Measurements from ENCODE around the gene RAB44. TPM values are rescaled to one million over a fixed set of nuclear protein-coding genes. Genes with fewer than 3 reads are reported as not detected.
A peak's percentile ranks its signal among the peaks of the same experiment; 100 is the strongest.

Gene RAB44
- total and polyA plus RNA-seq, 12 donors: 0.03 to 0.16 TPM; not detected in 10

GRCh38 chr6:36685166-36685924, 12.3 kb upstream of the RAB44 start:
- Histone ChIP-seq H3K36me3 (replicated peaks in 1 of 2) (peaks cover 0 to 37% of the 10 kb centered on the region in 2 donors), H3K4me1 (replicated peaks in 1 of 2) (peaks cover 13 to 25% of the 10 kb centered on the region in 2 donors), H3K4me3 (no peak overlapping the region), H3K27me3 (no peaks in the 10 kb centered on the region), H3K27ac (no peak overlapping the region), H3K9me3 (replicated peaks in 1 of 3) (no peaks in the 10 kb centered on the region)
- WGBS, 4 donors: 79 to 90% (median 83%) methylated on average over 19 to 20 of the region's 20 CpGs
- no peak for TF ChIP-seq CTCF (IDR thresholded peaks at IDR 0.05)
- TF ChIP-seq POLR2A (IDR thresholded peaks at IDR 0.05): no peak
- intact Hi-C loops (cut with DNase I): no loop called here
- DNase-seq: no peak

GRCh38 chr6:36685926-36686667, 11.5 kb upstream of the RAB44 start:
- 74 to 85% (median 78%) methylated on average over 11 of the region's 11 CpGs for WGBS, 4 donors
- H3K36me3 ChIP-seq (replicated peaks in 1 of 2): peaks cover 0 to 37% of the 10 kb centered on the region in 2 donors
- peaks cover 13 to 20% of the 10 kb centered on the region in 2 donors for H3K4me1 ChIP-seq (replicated peaks in 1 of 2)
- TF ChIP-seq POLR2A (IDR thresholded peaks at IDR 0.05) (no peak), CTCF (IDR thresholded peaks at IDR 0.05) (no peak)
- no peak overlapping the region for H3K4me3 ChIP-seq
- no peaks in the 10 kb centered on the region for H3K9me3 ChIP-seq (replicated peaks in 1 of 3)
- peak overlapping the region in 1 of 5 donors; percentile 7 for H3K27ac ChIP-seq
- intact Hi-C loops (cut with DNase I): no loop called here
- H3K27me3 ChIP-seq: no peaks in the 10 kb centered on the region
- peak in 2 of 7 donors; percentile 41 to 43 for DNase-seq

GRCh38 chr6:36686668-36687513, 10.7 kb upstream of the RAB44 start:
- DNase-seq: peak in 1 of 7 donors; percentile 50
- Histone ChIP-seq H3K27me3 (no peaks in the 10 kb centered on the region), H3K36me3 (replicated peaks in 1 of 2) (peaks cover 0 to 37% of the 10 kb centered on the region in 2 donors), H3K4me1 (replicated peaks in 1 of 2) (peaks cover 12 to 16% of the 10 kb centered on the region in 2 donors), H3K27ac (no peak overlapping the region), H3K4me3 (no peak overlapping the region), H3K9me3 (replicated peaks in 1 of 3) (no peaks in the 10 kb centered on the region)
- 92 to 97% (median 93%) methylated on average over 7 to 10 of the region's 10 CpGs for WGBS, 4 donors
- intact Hi-C loops (cut with DNase I): no loop called here
- no peak for TF ChIP-seq CTCF (IDR thresholded peaks at IDR 0.05)
- no peak for TF ChIP-seq POLR2A (IDR thresholded peaks at IDR 0.05)

Data from adrenal gland (tissue), 12 donors.